NB4 (cell line): ENCODE data around the gene PCDHB10.

Source experiments
- MYC ChIP-seq: IDR thresholded peaks from 2 replicates; pipeline ENCODE4 v1.6.1; 2011; ENCODE audit warnings: low read depth, low read length
- TF ChIP-seq, protein P1 (sequence below): IDR thresholded peaks from one replicate; pipeline ENCODE4 v1.5.1; 2012; ENCODE audit warnings: low read depth, low read length

DNA sequence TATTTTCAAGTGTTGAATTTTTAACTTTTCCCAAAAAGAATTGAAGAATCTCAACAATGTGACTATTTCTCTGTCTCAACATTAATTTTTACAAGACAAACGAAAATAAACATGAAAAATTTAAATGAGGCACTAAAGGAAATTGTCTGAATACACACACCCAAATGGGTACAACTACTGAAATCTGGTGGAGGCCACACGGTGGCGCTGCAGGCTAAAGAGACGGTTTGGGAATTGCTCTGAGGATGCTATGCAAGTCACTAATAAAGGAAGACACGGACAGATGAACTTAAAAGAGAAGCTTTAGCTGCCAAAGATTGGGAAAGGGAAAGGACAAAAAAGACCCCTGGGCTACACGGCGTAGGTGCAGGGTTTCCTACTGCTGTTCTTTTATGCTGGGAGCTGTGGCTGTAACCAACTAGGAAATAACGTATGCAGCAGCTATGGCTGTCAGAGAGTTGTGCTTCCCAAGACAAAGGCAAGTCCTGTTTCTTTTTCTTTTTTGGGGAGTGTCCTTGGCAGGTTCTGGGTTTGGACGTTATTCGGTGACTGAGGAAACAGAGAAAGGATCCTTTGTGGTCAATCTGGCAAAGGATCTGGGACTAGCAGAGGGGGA, at the start of gene PCDHB10:
- TF ChIP-seq, protein P1, sequence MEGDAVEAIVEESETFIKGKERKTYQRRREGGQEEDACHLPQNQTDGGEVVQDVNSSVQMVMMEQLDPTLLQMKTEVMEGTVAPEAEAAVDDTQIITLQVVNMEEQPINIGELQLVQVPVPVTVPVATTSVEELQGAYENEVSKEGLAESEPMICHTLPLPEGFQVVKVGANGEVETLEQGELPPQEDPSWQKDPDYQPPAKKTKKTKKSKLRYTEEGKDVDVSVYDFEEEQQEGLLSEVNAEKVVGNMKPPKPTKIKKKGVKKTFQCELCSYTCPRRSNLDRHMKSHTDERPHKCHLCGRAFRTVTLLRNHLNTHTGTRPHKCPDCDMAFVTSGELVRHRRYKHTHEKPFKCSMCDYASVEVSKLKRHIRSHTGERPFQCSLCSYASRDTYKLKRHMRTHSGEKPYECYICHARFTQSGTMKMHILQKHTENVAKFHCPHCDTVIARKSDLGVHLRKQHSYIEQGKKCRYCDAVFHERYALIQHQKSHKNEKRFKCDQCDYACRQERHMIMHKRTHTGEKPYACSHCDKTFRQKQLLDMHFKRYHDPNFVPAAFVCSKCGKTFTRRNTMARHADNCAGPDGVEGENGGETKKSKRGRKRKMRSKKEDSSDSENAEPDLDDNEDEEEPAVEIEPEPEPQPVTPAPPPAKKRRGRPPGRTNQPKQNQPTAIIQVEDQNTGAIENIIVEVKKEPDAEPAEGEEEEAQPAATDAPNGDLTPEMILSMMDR, result peak; percentile 78
- no peak for TF ChIP-seq MYC
